GM23338 (cell line): Measurements from ENCODE around the gene EP400. TPM values are rescaled to one million over a fixed set of nuclear protein-coding genes. Genes with fewer than 3 reads are reported as not detected.

Source experiments
- ATAC-seq: fragments of 200-7000 bp; cut with Tn5 transposase; 3 replicates; pipeline ENCODE4 v1.9.1; 2020
- DNase-seq: peaks from one replicate; pipeline ENCODE4 v3.0.0-alpha.2; 2015; ENCODE audit warnings: low spot score
- H2AFZ ChIP-seq: fragments of 200-600 bp; sonication (generic); 2 replicates; pipeline ENCODE4 v1.8.0; 2016; ENCODE audit warnings: antibody characterized with exemption, mild to moderate bottlenecking, moderate library complexity
- H3F3A ChIP-seq: fragments of 200-600 bp; sonication (generic); replicated peaks from 2 replicates; pipeline ENCODE4 v1.8.0; 2017; ENCODE audit warnings: antibody characterized with exemption, mixed run types, low read depth
- H3K27ac ChIP-seq: fragments of 200-600 bp; sonication (generic); 2 replicates; pipeline ENCODE4 v1.6.1; 2016; ENCODE audit warnings: low read depth
- H3K27me3 ChIP-seq: fragments of 200-600 bp; sonication (generic); 2 replicates; pipeline ENCODE4 v1.8.0; 2016; ENCODE audit warnings: mild to moderate bottlenecking, mixed run types, moderate library complexity; ENCODE audit not compliant: insufficient read depth
- H3K36me3 ChIP-seq: fragments of 200-600 bp; sonication (generic); 2 replicates; pipeline ENCODE4 v1.8.0; 2016; ENCODE audit warnings: mild to moderate bottlenecking; ENCODE audit not compliant: insufficient read depth
- H3K4me1 ChIP-seq: fragments of 200-600 bp; sonication (generic); 2 replicates; pipeline ENCODE4 v1.8.0; 2016; ENCODE audit warnings: mild to moderate bottlenecking, moderate library complexity; ENCODE audit not compliant: insufficient read depth
- H3K4me2 ChIP-seq: fragments of 200-600 bp; sonication (generic); 2 replicates; pipeline ENCODE4 v1.7.1; 2017; ENCODE audit warnings: mixed run types
- H3K4me3 ChIP-seq: fragments of 200-600 bp; sonication (generic); 2 replicates; pipeline ENCODE4 v1.6.1; 2016; ENCODE audit warnings: mixed run types
- H3K79me2 ChIP-seq: fragments of 200-600 bp; sonication (generic); replicated peaks from 2 replicates; pipeline ENCODE4 v1.8.0; 2017; ENCODE audit warnings: mild to moderate bottlenecking; ENCODE audit not compliant: insufficient read depth
- H3K9me2 ChIP-seq: fragments of 200-600 bp; sonication (generic); 2 replicates; pipeline ENCODE4 v1.8.0; 2017; ENCODE audit not compliant: insufficient read depth
- H4K20me1 ChIP-seq: fragments of 200-600 bp; sonication (generic); replicated peaks from 2 replicates; pipeline ENCODE4 v1.8.0; 2017; ENCODE audit warnings: mild to moderate bottlenecking; ENCODE audit not compliant: insufficient read depth
- H3K27ac Mint-ChIP-seq: 2 replicates; pipeline ENCODE4 v1.8.0; 2020; ENCODE audit warnings: inconsistent platforms, mild to moderate bottlenecking, moderate library complexity, mixed read lengths
- H3K27me3 Mint-ChIP-seq: 3 replicates; pipeline ENCODE4 v1.8.0; 2022; ENCODE audit warnings: low read depth, mild to moderate bottlenecking, moderate library complexity, mixed read lengths, inconsistent platforms; ENCODE audit not compliant: insufficient read depth, poor library complexity
- H3K36me3 Mint-ChIP-seq: 3 replicates; pipeline ENCODE4 v1.8.0; 2021; ENCODE audit warnings: low read depth, mild to moderate bottlenecking, inconsistent platforms, moderate library complexity, mixed read lengths
- H3K4me1 Mint-ChIP-seq: 3 replicates; pipeline ENCODE4 v1.8.0; 2020; ENCODE audit warnings: mild to moderate bottlenecking, inconsistent platforms, mixed read lengths
- H3K4me3 Mint-ChIP-seq: 3 replicates; pipeline ENCODE4 v1.8.0; 2021; ENCODE audit warnings: moderate library complexity, mild to moderate bottlenecking, inconsistent platforms, mixed read lengths
- H3K9me3 Mint-ChIP-seq: 3 replicates; pipeline ENCODE4 v1.8.0; 2020; ENCODE audit warnings: moderate library complexity, mild to moderate bottlenecking, inconsistent platforms, mixed read lengths
- CREB1 ChIP-seq: fragments of 250-450 bp; sonication (Bioruptor Pico); IDR thresholded peaks from 2 replicates; pipeline ENCODE4 v1.5.0; 2020; ENCODE audit warnings: low read depth, mild to moderate bottlenecking, moderate library complexity
- EZH2 ChIP-seq: fragments of 200-600 bp; sonication (generic); IDR thresholded peaks from one replicate; pipeline ENCODE4 v1.8.0; 2017; ENCODE audit warnings: antibody characterized with exemption, mild to moderate bottlenecking, low read depth; ENCODE audit not compliant: unreplicated experiment
- EZH2phosphoT487 ChIP-seq: fragments of 200-600 bp; sonication (generic); IDR thresholded peaks from one replicate; pipeline ENCODE4 v1.8.1; 2018; ENCODE audit warnings: antibody characterized with exemption; ENCODE audit not compliant: unreplicated experiment
- JUNB ChIP-seq: IDR thresholded peaks from one replicate; pipeline ENCODE4 v1.6.1; 2016; ENCODE audit warnings: antibody characterized with exemption; ENCODE audit not compliant: unreplicated experiment
- NANOG ChIP-seq: IDR thresholded peaks from 2 replicates; pipeline ENCODE4 v1.6.1; 2016; ENCODE audit warnings: antibody characterized with exemption, borderline replicate concordance
- STAT1 ChIP-seq: IDR thresholded peaks from one replicate; pipeline ENCODE4 v1.6.1; 2016; ENCODE audit warnings: antibody characterized with exemption; ENCODE audit not compliant: unreplicated experiment
- ZNF114 ChIP-seq: fragments of 250-450 bp; sonication (Bioruptor Pico); IDR thresholded peaks from 2 replicates; pipeline ENCODE4 v1.5.0; 2020; ENCODE audit warnings: mild to moderate bottlenecking, moderate library complexity
- ZNF331 ChIP-seq: fragments of 250-450 bp; sonication (Bioruptor Pico); IDR thresholded peaks from 2 replicates; pipeline ENCODE4 v1.5.0; 2020; ENCODE audit warnings: low read depth, mild to moderate bottlenecking, moderate library complexity
- polyA plus RNA-seq: library from polyadenylated mRNA; unstranded; fragments of >200 nt; fragmentation: Nextera tagmentation; extraction: Ambion mirVana; gene quantifications from 2 replicates; pipeline ENCODE4 v1.2.1, GENCODE V29; 2016
- total RNA-seq: library from RNA; depleted of rRNA; stranded (reverse); fragments of >200 nt; shearing (Covaris generic); gene quantifications from 2 replicates; pipeline ENCODE4 v1.2.3, GENCODE V29; 2014
- TF ChIP-seq, protein P1 (sequence below): IDR thresholded peaks from one replicate; pipeline ENCODE4 v1.6.1; 2018; ENCODE audit warnings: antibody characterized with exemption; ENCODE audit not compliant: unreplicated experiment
- TF ChIP-seq, protein P2 (sequence below), 2 experiments: fragments of 200-600 bp in 1 of 2; sonication (generic) in 1 of 2; conservative IDR thresholded peaks; 2 replicates each; pipeline versions ENCODE4 v1.5.1 to v1.6.1; 2016 to 2017; ENCODE audit warnings: antibody characterized with exemption in 2 of 2, low read depth in 2 of 2, mild to moderate bottlenecking in 2 of 2, moderate library complexity in 1 of 2
- TF ChIP-seq, protein P3 (sequence below): fragments of 250-450 bp; sonication (Bioruptor Pico); IDR thresholded peaks from 2 replicates; pipeline ENCODE4 v1.5.0; 2020; ENCODE audit warnings: mild to moderate bottlenecking, moderate library complexity

The EP400 gene
- total and polyA plus RNA-seq, 2 experiments from 2014 or later, result 26.3 to 57.2 TPM

DNA sequence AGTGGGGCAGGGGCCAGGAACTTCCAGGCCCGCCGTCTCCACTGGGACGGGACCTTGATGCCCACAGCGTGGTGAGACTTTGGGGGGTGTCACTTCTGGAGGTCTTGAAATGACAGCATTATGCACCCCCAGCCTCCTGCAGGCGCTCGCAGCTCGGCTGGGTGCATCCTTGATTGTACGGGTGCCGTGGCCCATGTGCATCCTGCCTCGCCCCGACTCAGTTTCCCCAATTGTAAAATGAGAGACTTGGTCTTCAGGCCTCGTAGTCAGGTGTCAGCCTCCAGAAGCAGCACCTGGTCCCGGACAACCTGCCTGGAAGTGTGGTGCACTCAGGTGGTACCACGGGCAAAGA lies 29.6 kb upstream of the EP400 start:
- TF ChIP-seq, protein P1, sequence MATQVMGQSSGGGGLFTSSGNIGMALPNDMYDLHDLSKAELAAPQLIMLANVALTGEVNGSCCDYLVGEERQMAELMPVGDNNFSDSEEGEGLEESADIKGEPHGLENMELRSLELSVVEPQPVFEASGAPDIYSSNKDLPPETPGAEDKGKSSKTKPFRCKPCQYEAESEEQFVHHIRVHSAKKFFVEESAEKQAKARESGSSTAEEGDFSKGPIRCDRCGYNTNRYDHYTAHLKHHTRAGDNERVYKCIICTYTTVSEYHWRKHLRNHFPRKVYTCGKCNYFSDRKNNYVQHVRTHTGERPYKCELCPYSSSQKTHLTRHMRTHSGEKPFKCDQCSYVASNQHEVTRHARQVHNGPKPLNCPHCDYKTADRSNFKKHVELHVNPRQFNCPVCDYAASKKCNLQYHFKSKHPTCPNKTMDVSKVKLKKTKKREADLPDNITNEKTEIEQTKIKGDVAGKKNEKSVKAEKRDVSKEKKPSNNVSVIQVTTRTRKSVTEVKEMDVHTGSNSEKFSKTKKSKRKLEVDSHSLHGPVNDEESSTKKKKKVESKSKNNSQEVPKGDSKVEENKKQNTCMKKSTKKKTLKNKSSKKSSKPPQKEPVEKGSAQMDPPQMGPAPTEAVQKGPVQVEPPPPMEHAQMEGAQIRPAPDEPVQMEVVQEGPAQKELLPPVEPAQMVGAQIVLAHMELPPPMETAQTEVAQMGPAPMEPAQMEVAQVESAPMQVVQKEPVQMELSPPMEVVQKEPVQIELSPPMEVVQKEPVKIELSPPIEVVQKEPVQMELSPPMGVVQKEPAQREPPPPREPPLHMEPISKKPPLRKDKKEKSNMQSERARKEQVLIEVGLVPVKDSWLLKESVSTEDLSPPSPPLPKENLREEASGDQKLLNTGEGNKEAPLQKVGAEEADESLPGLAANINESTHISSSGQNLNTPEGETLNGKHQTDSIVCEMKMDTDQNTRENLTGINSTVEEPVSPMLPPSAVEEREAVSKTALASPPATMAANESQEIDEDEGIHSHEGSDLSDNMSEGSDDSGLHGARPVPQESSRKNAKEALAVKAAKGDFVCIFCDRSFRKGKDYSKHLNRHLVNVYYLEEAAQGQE, result no peak
- TF ChIP-seq ZNF114 (CRISPR knock-in tag) (no peak), JUNB (no peak), CREB1 (CRISPR knock-in tag) (no peak), EZH2phosphoT487 (no peak), NANOG (no peak), ZNF331 (CRISPR knock-in tag) (no peak), EZH2 (no peak), STAT1 (no peak)
- TF ChIP-seq, protein P2, sequence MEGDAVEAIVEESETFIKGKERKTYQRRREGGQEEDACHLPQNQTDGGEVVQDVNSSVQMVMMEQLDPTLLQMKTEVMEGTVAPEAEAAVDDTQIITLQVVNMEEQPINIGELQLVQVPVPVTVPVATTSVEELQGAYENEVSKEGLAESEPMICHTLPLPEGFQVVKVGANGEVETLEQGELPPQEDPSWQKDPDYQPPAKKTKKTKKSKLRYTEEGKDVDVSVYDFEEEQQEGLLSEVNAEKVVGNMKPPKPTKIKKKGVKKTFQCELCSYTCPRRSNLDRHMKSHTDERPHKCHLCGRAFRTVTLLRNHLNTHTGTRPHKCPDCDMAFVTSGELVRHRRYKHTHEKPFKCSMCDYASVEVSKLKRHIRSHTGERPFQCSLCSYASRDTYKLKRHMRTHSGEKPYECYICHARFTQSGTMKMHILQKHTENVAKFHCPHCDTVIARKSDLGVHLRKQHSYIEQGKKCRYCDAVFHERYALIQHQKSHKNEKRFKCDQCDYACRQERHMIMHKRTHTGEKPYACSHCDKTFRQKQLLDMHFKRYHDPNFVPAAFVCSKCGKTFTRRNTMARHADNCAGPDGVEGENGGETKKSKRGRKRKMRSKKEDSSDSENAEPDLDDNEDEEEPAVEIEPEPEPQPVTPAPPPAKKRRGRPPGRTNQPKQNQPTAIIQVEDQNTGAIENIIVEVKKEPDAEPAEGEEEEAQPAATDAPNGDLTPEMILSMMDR (conservative IDR thresholded peaks at IDR 0.05; ENCODE audit: low read depth in 2 of 2), result no peak
- TF ChIP-seq, protein P3, sequence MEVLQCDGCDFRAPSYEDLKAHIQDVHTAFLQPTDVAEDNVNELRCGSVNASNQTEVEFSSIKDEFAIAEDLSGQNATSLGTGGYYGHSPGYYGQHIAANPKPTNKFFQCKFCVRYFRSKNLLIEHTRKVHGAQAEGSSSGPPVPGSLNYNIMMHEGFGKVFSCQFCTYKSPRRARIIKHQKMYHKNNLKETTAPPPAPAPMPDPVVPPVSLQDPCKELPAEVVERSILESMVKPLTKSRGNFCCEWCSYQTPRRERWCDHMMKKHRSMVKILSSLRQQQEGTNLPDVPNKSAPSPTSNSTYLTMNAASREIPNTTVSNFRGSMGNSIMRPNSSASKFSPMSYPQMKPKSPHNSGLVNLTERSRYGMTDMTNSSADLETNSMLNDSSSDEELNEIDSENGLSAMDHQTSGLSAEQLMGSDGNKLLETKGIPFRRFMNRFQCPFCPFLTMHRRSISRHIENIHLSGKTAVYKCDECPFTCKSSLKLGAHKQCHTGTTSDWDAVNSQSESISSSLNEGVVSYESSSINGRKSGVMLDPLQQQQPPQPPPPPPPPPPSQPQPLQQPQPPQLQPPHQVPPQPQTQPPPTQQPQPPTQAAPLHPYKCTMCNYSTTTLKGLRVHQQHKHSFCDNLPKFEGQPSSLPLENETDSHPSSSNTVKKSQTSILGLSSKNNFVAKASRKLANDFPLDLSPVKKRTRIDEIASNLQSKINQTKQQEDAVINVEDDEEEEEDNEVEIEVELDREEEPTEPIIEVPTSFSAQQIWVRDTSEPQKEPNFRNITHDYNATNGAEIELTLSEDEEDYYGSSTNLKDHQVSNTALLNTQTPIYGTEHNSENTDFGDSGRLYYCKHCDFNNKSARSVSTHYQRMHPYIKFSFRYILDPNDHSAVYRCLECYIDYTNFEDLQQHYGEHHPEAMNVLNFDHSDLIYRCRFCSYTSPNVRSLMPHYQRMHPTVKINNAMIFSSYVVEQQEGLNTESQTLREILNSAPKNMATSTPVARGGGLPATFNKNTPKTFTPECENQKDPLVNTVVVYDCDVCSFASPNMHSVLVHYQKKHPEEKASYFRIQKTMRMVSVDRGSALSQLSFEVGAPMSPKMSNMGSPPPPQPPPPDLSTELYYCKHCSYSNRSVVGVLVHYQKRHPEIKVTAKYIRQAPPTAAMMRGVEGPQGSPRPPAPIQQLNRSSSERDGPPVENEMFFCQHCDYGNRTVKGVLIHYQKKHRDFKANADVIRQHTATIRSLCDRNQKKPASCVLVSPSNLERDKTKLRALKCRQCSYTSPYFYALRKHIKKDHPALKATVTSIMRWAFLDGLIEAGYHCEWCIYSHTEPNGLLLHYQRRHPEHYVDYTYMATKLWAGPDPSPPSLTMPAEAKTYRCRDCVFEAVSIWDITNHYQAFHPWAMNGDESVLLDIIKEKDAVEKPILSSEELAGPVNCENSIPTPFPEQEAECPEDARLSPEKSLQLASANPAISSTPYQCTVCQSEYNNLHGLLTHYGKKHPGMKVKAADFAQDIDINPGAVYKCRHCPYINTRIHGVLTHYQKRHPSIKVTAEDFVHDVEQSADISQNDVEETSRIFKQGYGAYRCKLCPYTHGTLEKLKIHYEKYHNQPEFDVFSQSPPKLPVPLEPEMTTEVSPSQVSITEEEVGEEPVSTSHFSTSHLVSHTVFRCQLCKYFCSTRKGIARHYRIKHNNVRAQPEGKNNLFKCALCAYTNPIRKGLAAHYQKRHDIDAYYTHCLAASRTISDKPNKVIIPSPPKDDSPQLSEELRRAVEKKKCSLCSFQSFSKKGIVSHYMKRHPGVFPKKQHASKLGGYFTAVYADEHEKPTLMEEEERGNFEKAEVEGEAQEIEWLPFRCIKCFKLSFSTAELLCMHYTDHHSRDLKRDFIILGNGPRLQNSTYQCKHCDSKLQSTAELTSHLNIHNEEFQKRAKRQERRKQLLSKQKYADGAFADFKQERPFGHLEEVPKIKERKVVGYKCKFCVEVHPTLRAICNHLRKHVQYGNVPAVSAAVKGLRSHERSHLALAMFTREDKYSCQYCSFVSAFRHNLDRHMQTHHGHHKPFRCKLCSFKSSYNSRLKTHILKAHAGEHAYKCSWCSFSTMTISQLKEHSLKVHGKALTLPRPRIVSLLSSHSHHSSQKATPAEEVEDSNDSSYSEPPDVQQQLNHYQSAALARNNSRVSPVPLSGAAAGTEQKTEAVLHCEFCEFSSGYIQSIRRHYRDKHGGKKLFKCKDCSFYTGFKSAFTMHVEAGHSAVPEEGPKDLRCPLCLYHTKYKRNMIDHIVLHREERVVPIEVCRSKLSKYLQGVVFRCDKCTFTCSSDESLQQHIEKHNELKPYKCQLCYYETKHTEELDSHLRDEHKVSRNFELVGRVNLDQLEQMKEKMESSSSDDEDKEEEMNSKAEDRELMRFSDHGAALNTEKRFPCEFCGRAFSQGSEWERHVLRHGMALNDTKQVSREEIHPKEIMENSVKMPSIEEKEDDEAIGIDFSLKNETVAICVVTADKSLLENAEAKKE (CRISPR knock-in tag), result no peak
- 0 out of 2 replicates have a peak, but pooled peaks cover 9% of the 10 kb centered on the region for H4K20me1 ChIP-seq
- H3K27ac ChIP-seq, result no peak overlapping the region
- H3K4me2 ChIP-seq, result no peak overlapping the region
- ATAC-seq, result no peak
- Mint-ChIP-seq H3K9me3 (no peaks in the 10 kb centered on the region), H3K4me1 (no peaks in the 10 kb centered on the region), H3K4me3 (no peak overlapping the region), H3K27ac (no peak overlapping the region), H3K27me3 (peaks cover 7% of the 10 kb centered on the region), H3K36me3 (peaks cover 15% of the 10 kb centered on the region; the same call in 2 of the 3 replicates)
- H3K27me3 ChIP-seq, result no peaks in the 10 kb centered on the region
- H3K36me3 ChIP-seq, result no peaks in the 10 kb centered on the region
- 0 out of 2 replicates have a peak, but pooled peaks cover 4% of the 10 kb centered on the region for H3F3A ChIP-seq
- H2AFZ ChIP-seq, result no peak overlapping the region
- no peaks in the 10 kb centered on the region for H3K4me1 ChIP-seq
- no peak for DNase-seq
- H3K4me3 ChIP-seq, result no peak overlapping the region
- H3K79me2 ChIP-seq, result no peaks in the 10 kb centered on the region
- no peaks in the 10 kb centered on the region for H3K9me2 ChIP-seq
